SKM-1 (cell line): ENCODE data around the gene HOXB6.

Source experiments
- DNase-seq: peaks from one replicate; lab custom pipeline; 2025; ENCODE audit not compliant: unreplicated experiment; lab: John Stamatoyannopoulos, UW

Gene HOXB6

DNA sequence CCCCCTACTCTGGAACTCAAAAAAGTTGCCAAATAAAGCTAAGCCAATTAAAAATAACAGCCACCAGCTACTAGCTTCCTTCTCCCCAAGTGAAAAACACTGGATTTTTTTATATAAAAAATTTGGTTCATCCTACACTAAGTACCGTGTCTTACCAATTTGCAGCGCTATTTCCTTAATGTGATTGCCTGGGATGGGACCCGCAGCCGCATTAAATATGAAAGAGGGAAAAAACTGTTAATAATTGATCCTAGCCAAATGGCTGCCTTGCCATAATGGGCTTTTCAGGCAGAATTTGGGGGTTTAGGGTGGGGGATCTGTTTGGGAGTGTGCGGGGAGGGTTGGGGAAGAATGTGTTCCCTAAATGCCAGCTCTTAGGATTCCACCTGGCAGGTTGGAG is 19.3 kb upstream of the HOXB6 start:
- DNase-seq, result no peak

GRCh38 chr17:48623583-48623982 is 18.8 kb upstream of the HOXB6 start:
- no peak for DNase-seq

DNA sequence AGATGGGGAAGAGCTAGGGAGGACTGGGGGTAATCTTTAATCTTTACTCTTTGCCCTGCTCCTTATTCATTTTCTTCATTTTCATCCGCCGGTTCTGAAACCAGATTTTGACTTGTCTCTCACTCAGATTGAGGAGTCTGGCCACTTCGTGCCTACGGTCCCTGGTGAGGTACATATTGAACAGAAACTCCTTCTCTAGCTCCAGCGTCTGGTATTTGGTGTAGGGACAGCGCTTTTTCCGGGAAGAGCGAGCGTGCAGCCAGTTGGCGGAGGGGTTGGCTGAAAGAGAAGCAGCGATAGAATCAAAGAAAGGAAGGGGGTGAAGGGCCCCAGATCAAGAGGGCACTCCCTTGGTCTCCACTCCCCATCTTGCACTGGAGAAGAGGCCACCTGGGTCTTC is 18.1 kb upstream of the HOXB6 start:
- DNase-seq, result no peak

- no peak for DNase-seq
Measured at GRCh38 chr17:48621410-48622392, 16.9 kb upstream of the HOXB6 start.

- DNase-seq, result no peak
Measured at GRCh38 chr17:48620461-48621139, 15.8 kb upstream of the HOXB6 start.

DNA sequence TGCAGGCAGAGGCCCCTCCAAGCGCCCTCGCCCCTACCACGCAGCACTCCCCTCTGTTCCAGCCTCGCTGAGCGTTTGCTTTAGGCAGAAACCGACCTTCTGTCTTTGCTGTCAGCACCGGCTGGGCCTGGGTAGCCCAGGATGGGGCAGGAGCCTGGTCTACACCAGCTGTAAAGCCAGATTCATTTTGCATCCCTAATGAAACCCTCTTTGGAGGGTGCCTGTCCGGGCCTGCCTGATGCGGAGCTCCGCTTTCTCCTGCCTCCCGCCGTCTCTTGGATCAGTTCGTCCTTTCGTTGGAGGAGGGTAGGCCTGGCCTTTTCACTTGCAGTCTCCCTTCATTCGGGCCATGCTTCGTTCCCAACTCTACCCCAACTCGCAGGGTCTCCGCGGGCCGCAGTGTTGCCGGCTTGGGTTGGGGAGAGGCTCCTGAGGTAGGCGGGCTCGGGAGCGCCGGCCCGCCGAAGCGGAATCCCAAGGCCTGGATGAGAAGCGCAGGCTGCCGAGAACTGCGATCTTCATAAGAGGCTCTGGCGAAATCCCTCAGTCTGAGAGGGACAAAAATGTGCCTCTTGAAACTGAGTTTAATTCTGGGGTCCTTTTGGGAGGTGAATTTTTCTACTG is 15.2 kb upstream of the HOXB6 start:
- no peak for DNase-seq

- peak; percentile 63 for DNase-seq
Measured at GRCh38 chr17:48618256-48618896, 13.6 kb upstream of the HOXB6 start.

GRCh38 chr17:48617471-48618255 is 12.9 kb upstream of the HOXB6 start:
- DNase-seq, result no peak

- no peak for DNase-seq
Measured at GRCh38 chr17:48616717-48617470, 12.1 kb upstream of the HOXB6 start.

DNA sequence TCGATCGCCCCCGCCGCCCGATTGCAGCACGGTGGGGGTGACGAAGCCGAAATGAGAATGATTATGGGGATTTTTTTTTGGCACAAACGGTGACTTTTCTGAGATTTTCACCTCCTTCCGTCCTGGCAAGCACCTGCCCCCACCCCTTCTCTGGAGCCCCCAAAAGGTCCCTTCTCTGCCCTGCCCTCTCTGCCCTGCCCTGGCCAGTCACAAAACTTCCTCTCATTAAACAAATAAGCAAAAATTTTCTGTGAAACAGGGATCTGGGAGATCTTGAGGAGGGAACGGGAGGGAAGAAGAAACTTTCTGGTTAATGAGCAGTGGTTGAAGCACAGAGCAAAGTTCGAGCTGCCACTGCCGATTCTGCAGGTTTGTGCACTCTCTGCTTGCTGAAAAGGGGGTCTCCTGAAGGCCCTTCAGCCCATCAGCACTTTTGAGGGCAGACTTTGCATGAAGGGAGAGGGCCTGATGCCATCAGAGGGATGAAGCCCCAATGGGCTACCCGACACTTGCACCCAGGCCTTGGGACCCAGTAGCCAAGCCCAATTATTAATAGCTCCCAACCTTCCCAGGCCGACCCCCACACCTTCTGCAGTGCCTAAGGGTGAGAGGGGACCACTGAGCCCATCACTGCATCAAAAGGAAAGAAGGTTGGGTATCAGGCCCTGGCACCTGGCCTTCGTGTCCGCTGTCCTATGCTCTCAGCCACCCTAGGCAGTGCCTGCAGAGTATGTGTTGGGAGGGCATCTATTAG is 11.4 kb upstream of the HOXB6 start:
- DNase-seq, result no peak

GRCh38 chr17:48615047-48615962 is 10.5 kb upstream of the HOXB6 start, which contains the start of gene HOXB8:
Gene HOXB8 (minus strand): TSS chr17:48615292. CDS start chr17:48614704, 588 bp downstream.
- no peak for DNase-seq

- no peak for DNase-seq
Measured at GRCh38 chr17:48613862-48614694, 9.3 kb upstream of the HOXB6 start.

DNA sequence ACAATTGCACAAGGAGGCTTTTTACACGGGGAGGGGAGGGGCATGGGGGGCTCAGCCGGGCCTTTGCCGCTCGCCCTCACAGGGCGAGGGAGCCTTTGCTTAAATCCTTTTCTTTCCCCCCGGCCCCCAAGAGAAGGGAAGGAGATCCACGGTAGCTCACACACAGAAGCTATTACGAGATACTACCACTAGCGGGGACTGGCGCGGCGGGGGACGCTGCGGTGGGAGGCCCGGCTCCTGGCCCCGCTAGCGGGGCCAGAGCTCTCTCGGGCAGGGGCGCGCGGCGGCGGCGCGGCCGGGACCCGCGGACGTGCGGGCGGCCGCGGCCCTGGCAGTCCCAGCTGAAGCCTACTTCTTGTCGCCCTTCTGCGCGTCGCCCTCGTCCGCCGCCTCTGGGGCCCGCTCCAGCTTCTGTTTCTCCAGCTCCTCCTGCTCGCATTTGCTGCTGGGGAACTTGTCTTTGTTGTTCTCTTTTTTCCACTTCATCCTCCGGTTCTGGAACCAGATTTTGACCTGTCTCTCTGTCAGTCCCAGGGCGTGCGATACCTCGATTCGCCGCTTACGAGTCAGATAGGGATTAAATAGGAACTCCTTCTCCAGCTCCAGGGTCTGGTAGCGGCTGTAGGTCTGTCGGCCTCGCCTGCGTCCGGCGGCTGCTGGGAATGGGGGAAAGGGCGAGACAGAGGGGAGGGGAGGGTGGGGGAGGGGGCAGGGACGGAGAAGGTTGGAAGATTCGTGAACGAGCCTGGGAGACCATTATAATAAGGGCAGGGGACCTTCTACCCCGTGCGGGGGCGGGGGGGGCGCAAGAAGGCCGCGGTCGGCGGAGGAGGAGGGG is 8.3 kb upstream of the HOXB6 start:
- no peak for DNase-seq

GRCh38 chr17:48612456-48612853 is 7.7 kb upstream of the HOXB6 start:
- DNase-seq, result no peak

GRCh38 chr17:48611681-48612455 is 7.1 kb upstream of the HOXB6 start:
- DNase-seq, result no peak
